ENCODE measurements around the gene CCDC24. TPM values are rescaled to one million over a fixed set of nuclear protein-coding genes. Genes with fewer than 3 reads are reported as not detected.

The CCDC24 gene
- total RNA-seq, 2 experiments from 2014 or later: 0.71 to 1.3 TPM

- POLR2A ChIA-PET: no interaction called here
- H3K4me3 Mint-ChIP-seq: no peak overlapping the region
These were observed 38.0 kb upstream of the CCDC24 start for GRCh38 chr1:43953361-43953760.

GRCh38 chr1:43954036-43954435, 37.4 kb upstream of the CCDC24 start:
- peaks cover 6% of the 10 kb centered on the region for H3K4me1 Mint-ChIP-seq
- no peaks in the 10 kb centered on the region for H3K9me3 Mint-ChIP-seq

More at GRCh38 chr1:43953361-43953760, 38.0 kb upstream of the CCDC24 start:
- Mint-ChIP-seq H3K9me3 (no peaks in the 10 kb centered on the region), H3K36me3 (ENCODE audit: low read depth) (peaks cover 10% of the 10 kb centered on the region), H3K4me1 (peaks cover 13% of the 10 kb centered on the region), H3K27ac (no peak overlapping the region), H3K27me3 (no peaks in the 10 kb centered on the region)
- DNase-seq: no peak
- CTCF ChIA-PET: interaction anchor here (1.0 to 3.2 kb wide), 4 partner anchors 9 to 59 kb away, joined by 3 to 14 read pairs (median 3); partner anchors contain the start of gene ARTN

GRCh38 chr1:43956234-43956633, 35.2 kb upstream of the CCDC24 start:
- ChIA-PET POLR2A (no interaction called here), CTCF (interaction anchor here (1.3 to 3.2 kb wide), 5 partner anchors 8 to 21 kb away, joined by 3 to 14 read pairs (median 5); partner anchors contain the start of genes ARTN and ATP6V0B)
- no peaks in the 10 kb centered on the region for H3K27me3 Mint-ChIP-seq

More at GRCh38 chr1:43954036-43954435, 37.4 kb upstream of the CCDC24 start:
- Mint-ChIP-seq H3K4me3 (no peak overlapping the region), H3K27ac (no peak overlapping the region), H3K36me3 (ENCODE audit: low read depth) (peaks cover 11% of the 10 kb centered on the region), H3K27me3 (no peaks in the 10 kb centered on the region)
- ChIA-PET POLR2A (no interaction called here), CTCF (interaction anchor here (1.4 to 3.2 kb wide), 4 partner anchors 9 to 81 kb away, joined by 3 to 14 read pairs (median 4); partner anchors contain the start of gene ARTN)
- no peak for DNase-seq

GRCh38 chr1:43957407-43958040, 33.9 kb upstream of the CCDC24 start:
- peaks cover 1% of the 10 kb centered on the region for H3K4me1 Mint-ChIP-seq
- ChIA-PET CTCF (interaction anchor here (1.1 to 2.0 kb wide), 3 partner anchors 10 to 23 kb away, joined by 3 to 5 read pairs (median 3); partner anchors contain the start of gene ATP6V0B), POLR2A (no interaction called here)
- H3K4me3 Mint-ChIP-seq: no peak overlapping the region
- H3K9me3 Mint-ChIP-seq: no peaks in the 10 kb centered on the region
- H3K27ac Mint-ChIP-seq: no peak overlapping the region
- DNase-seq: no peak
- peaks cover 9% of the 10 kb centered on the region for H3K36me3 Mint-ChIP-seq (ENCODE audit: low read depth)
- H3K27me3 Mint-ChIP-seq: no peaks in the 10 kb centered on the region

More at GRCh38 chr1:43956234-43956633, 35.2 kb upstream of the CCDC24 start:
- Mint-ChIP-seq H3K36me3 (ENCODE audit: low read depth) (peaks cover 9% of the 10 kb centered on the region), H3K4me3 (no peak overlapping the region), H3K4me1 (no peaks in the 10 kb centered on the region), H3K27ac (no peak overlapping the region), H3K9me3 (no peaks in the 10 kb centered on the region)
- DNase-seq: no peak

- Mint-ChIP-seq H3K4me3 (no peak overlapping the region), H3K9me3 (no peaks in the 10 kb centered on the region), H3K27ac (no peak overlapping the region), H3K36me3 (ENCODE audit: low read depth) (peaks cover 9% of the 10 kb centered on the region), H3K27me3 (no peaks in the 10 kb centered on the region), H3K4me1 (peaks cover 6% of the 10 kb centered on the region)
- ChIA-PET CTCF (interaction anchor here (1.1 to 1.7 kb wide), 4 partner anchors 12 to 24 kb away, joined by 3 to 5 read pairs (median 4); partner anchors contain the start of genes DPH2 and IPO13), POLR2A (no interaction called here)
- DNase-seq: no peak
These were observed 32.8 kb upstream of the CCDC24 start for GRCh38 chr1:43958351-43959255.

- H3K27me3 Mint-ChIP-seq: no peaks in the 10 kb centered on the region
- H3K4me3 Mint-ChIP-seq: no peak overlapping the region
- H3K27ac Mint-ChIP-seq: no peak overlapping the region
- H3K4me1 Mint-ChIP-seq: peaks cover 6% of the 10 kb centered on the region
- POLR2A ChIA-PET: no interaction called here
- no peak for DNase-seq
- peaks cover 9% of the 10 kb centered on the region for H3K36me3 Mint-ChIP-seq (ENCODE audit: low read depth)
- no peaks in the 10 kb centered on the region for H3K9me3 Mint-ChIP-seq
- CTCF ChIA-PET: interaction anchor here (0.7 kb wide), 1 partner anchor 14 kb away, joined by 3 read pairs; the partner anchor contains the start of gene ATP6V0B
These were observed 30.6 kb upstream of the CCDC24 start for GRCh38 chr1:43960798-43961197.

- Mint-ChIP-seq H3K36me3 (ENCODE audit: low read depth) (peaks cover 9% of the 10 kb centered on the region), H3K9me3 (no peaks in the 10 kb centered on the region), H3K27me3 (no peaks in the 10 kb centered on the region), H3K4me3 (no peak overlapping the region), H3K27ac (no peak overlapping the region), H3K4me1 (peaks cover 6% of the 10 kb centered on the region)
- ChIA-PET POLR2A (no interaction called here), CTCF (interaction anchor here (0.6 to 1.0 kb wide), 3 partner anchors 8 to 14 kb away, joined by 3 read pairs; partner anchors contain the start of gene ATP6V0B)
- DNase-seq: no peak
These were observed 29.7 kb upstream of the CCDC24 start for GRCh38 chr1:43961692-43962091.

- H3K4me3 Mint-ChIP-seq: no peak overlapping the region
- no peaks in the 10 kb centered on the region for H3K9me3 Mint-ChIP-seq
- POLR2A ChIA-PET: no interaction called here
- CTCF ChIA-PET: interaction anchor here (0.6 to 1.3 kb wide), 3 partner anchors 9 to 15 kb away, joined by 3 read pairs; no protein-coding TSS in a partner anchor
- H3K4me1 Mint-ChIP-seq: peaks cover 6% of the 10 kb centered on the region
- peaks cover 9% of the 10 kb centered on the region for H3K36me3 Mint-ChIP-seq (ENCODE audit: low read depth)
- H3K27me3 Mint-ChIP-seq: no peaks in the 10 kb centered on the region
- DNase-seq: no peak
- H3K27ac Mint-ChIP-seq: no peak overlapping the region
These were observed 29.1 kb upstream of the CCDC24 start for GRCh38 chr1:43962324-43962723.

GRCh38 chr1:43963006-43963405, 28.4 kb upstream of the CCDC24 start:
- H3K27me3 Mint-ChIP-seq: no peaks in the 10 kb centered on the region
- H3K36me3 Mint-ChIP-seq (ENCODE audit: low read depth): peaks cover 8% of the 10 kb centered on the region
- H3K4me3 Mint-ChIP-seq: no peak overlapping the region
- POLR2A ChIA-PET: no interaction called here
- H3K27ac Mint-ChIP-seq: no peak overlapping the region
- CTCF ChIA-PET: interaction anchor here (0.6 to 1.3 kb wide), 2 partner anchors 9 to 132 kb away, joined by 3 read pairs; no protein-coding TSS in a partner anchor
- H3K4me1 Mint-ChIP-seq: peaks cover 6% of the 10 kb centered on the region
- no peak for DNase-seq
- H3K9me3 Mint-ChIP-seq: no peaks in the 10 kb centered on the region

- ChIA-PET POLR2A (no interaction called here), CTCF (interaction anchor here (0.8 to 1.3 kb wide), 5 partner anchors 8 to 223 kb away, joined by 3 read pairs; no protein-coding TSS in a partner anchor)
- Mint-ChIP-seq H3K4me1 (peaks cover 6% of the 10 kb centered on the region), H3K27ac (no peak overlapping the region), H3K9me3 (no peaks in the 10 kb centered on the region), H3K4me3 (no peak overlapping the region), H3K27me3 (no peaks in the 10 kb centered on the region), H3K36me3 (ENCODE audit: low read depth) (peaks cover 5% of the 10 kb centered on the region)
- DNase-seq: no peak
These were observed 27.5 kb upstream of the CCDC24 start for GRCh38 chr1:43963890-43964289.

GRCh38 chr1:43965316-43965715, 26.1 kb upstream of the CCDC24 start:
- no peak overlapping the region for H3K4me3 Mint-ChIP-seq
- no peak for DNase-seq
- H3K36me3 Mint-ChIP-seq (ENCODE audit: low read depth): peaks cover 5% of the 10 kb centered on the region
- peaks cover 18% of the 10 kb centered on the region for H3K4me1 Mint-ChIP-seq
- POLR2A ChIA-PET: no interaction called here
- H3K27ac Mint-ChIP-seq: no peak overlapping the region
- no peaks in the 10 kb centered on the region for H3K27me3 Mint-ChIP-seq
- H3K9me3 Mint-ChIP-seq: no peaks in the 10 kb centered on the region
- CTCF ChIA-PET: interaction anchor here (1.4 kb wide), 1 partner anchor 10 kb away, joined by 5 read pairs; no protein-coding TSS in a partner anchor

- POLR2A ChIA-PET: no interaction called here
- Mint-ChIP-seq H3K36me3 (ENCODE audit: low read depth) (peaks cover 14% of the 10 kb centered on the region), H3K9me3 (no peaks in the 10 kb centered on the region), H3K27ac (no peak overlapping the region), H3K27me3 (no peaks in the 10 kb centered on the region), H3K4me1 (peaks cover 24% of the 10 kb centered on the region), H3K4me3 (no peak overlapping the region)
- peak; percentile 54 for DNase-seq
- CTCF ChIA-PET: interaction anchor here (1.3 kb wide), 1 partner anchor 11 kb away, joined by 3 read pairs; no protein-coding TSS in a partner anchor
These were observed 23.0 kb upstream of the CCDC24 start for GRCh38 chr1:43968348-43968948.
